Measurements from ENCODE around the gene MRPL2. TPM values are rescaled to one million over a fixed set of nuclear protein-coding genes. Genes with fewer than 3 reads are reported as not detected.

MRPL2 gene
- total and polyA plus RNA-seq, 11 donors: 54.0 to 142 (median 88.4) TPM

- 86 to 95% (median 93%) methylated on average over 2 of the region's 2 CpGs for WGBS, 4 donors
- Histone ChIP-seq H3K9me3 (no peaks in the 10 kb centered on the region), H3K27me3 (no peaks in the 10 kb centered on the region), H3K4me3 (no peak overlapping the region), H3K4me1 (peaks cover 0 to 24% (median 5%) of the 10 kb centered on the region in 12 donors), H3K36me3 (peaks cover 0 to 89% (median 74%) of the 10 kb centered on the region in 9 donors), H3K27ac (no peak overlapping the region)
- DNase-seq (no peak), ATAC-seq (no peak)
- intact Hi-C loops (cut with DNase I): no loop called here
- TF ChIP-seq POLR2A (IDR thresholded peaks at IDR 0.05): no peak
- no peak for TF ChIP-seq CTCF (IDR thresholded peaks at IDR 0.05)
Measured at GRCh38 chr6:43034190-43034525, 25.1 kb downstream of the MRPL2 start.

DNA sequence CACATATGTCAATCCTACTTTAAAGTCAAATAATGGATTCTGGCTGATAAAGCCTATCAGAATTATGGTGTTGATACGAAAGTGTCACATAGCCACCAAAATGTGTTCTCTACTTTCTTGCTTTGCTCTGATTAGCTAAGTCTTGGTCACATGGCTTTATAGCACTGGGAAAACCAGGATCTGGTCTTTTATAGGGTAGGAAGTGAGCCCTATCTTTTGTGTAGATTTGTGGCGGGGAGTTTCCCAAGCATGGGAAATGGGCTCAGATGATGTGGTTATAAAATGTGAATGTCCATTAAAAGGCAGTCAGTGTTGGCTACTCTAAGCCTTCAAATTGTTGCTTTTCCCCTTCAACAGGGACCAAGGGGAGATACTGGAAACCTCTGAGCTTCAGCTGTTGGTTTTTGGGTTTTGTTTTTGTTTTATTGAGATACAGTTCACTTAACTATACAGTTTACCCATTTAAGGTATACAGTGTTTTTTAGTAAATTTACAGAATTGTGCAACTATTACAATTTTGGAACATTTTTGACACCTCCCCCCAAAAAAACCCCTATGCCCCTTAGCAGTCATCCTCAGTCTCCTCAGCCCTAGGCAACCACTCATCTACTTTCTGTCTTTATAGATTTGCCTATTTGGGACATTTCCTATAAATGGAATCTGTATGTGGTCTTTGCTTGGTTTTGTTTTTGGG is 25.6 kb downstream of the MRPL2 start:
- H3K27me3 ChIP-seq: no peaks in the 10 kb centered on the region
- H3K27ac ChIP-seq: no peak overlapping the region
- intact Hi-C loops (cut with DNase I): no loop called here
- no peak overlapping the region for H3K4me3 ChIP-seq
- 90 to 95% (median 91%) methylated on average over 2 of the region's 2 CpGs for WGBS, 4 donors
- ATAC-seq: no peak
- H3K9me3 ChIP-seq: no peaks in the 10 kb centered on the region
- H3K36me3 ChIP-seq: peaks cover 0 to 89% (median 80%) of the 10 kb centered on the region in 9 donors
- no peak for DNase-seq
- H3K4me1 ChIP-seq: peaks cover 0 to 24% (median 5%) of the 10 kb centered on the region in 12 donors
- TF ChIP-seq CTCF (IDR thresholded peaks at IDR 0.05) (no peak), POLR2A (IDR thresholded peaks at IDR 0.05) (no peak)

- Histone ChIP-seq H3K36me3 (peaks cover 0 to 88% (median 78%) of the 10 kb centered on the region in 9 donors), H3K4me1 (peaks cover 0 to 22% (median 5%) of the 10 kb centered on the region in 12 donors), H3K4me3 (no peak overlapping the region), H3K27me3 (no peaks in the 10 kb centered on the region), H3K9me3 (no peaks in the 10 kb centered on the region), H3K27ac (no peak overlapping the region)
- intact Hi-C loops (cut with DNase I): no loop called here
- no peak for TF ChIP-seq POLR2A (IDR thresholded peaks at IDR 0.05)
- no peak for TF ChIP-seq CTCF (IDR thresholded peaks at IDR 0.05)
- DNase-seq: no peak
- no peak for ATAC-seq
- 92 to 96% (median 95%) methylated on average over 4 of the region's 4 CpGs for WGBS, 4 donors
Measured at GRCh38 chr6:43032326-43032725, 26.9 kb downstream of the MRPL2 start.

GRCh38 chr6:43029120-43029519 is 30.1 kb downstream of the MRPL2 start:
- Histone ChIP-seq H3K4me1 (peaks cover 0 to 6% (median 1%) of the 10 kb centered on the region in 12 donors), H3K27ac (no peak overlapping the region), H3K27me3 (no peaks in the 10 kb centered on the region), H3K9me3 (no peaks in the 10 kb centered on the region), H3K4me3 (no peak overlapping the region), H3K36me3 (peaks cover 6 to 97% (median 93%) of the 10 kb centered on the region in 9 donors)
- TF ChIP-seq POLR2A (IDR thresholded peaks at IDR 0.05) (no peak), CTCF (IDR thresholded peaks at IDR 0.05) (no peak)
- DNase-seq (no peak), ATAC-seq (no peak)
- intact Hi-C loops (cut with DNase I): no loop called here
- 85 to 91% (median 89%) methylated on average over 9 of the region's 9 CpGs for WGBS, 4 donors

All from heart left ventricle (tissue), 16 donors.